ENCODE results near the gene TGFBR2. TPM values are rescaled to one million over a fixed set of nuclear protein-coding genes. Genes with fewer than 3 reads are reported as not detected.
A peak's percentile ranks its signal among the peaks of the same experiment; 100 is the strongest.

Gene TGFBR2
- total RNA-seq, 1 experiment from 2014 or later = 22.5 TPM

DNA sequence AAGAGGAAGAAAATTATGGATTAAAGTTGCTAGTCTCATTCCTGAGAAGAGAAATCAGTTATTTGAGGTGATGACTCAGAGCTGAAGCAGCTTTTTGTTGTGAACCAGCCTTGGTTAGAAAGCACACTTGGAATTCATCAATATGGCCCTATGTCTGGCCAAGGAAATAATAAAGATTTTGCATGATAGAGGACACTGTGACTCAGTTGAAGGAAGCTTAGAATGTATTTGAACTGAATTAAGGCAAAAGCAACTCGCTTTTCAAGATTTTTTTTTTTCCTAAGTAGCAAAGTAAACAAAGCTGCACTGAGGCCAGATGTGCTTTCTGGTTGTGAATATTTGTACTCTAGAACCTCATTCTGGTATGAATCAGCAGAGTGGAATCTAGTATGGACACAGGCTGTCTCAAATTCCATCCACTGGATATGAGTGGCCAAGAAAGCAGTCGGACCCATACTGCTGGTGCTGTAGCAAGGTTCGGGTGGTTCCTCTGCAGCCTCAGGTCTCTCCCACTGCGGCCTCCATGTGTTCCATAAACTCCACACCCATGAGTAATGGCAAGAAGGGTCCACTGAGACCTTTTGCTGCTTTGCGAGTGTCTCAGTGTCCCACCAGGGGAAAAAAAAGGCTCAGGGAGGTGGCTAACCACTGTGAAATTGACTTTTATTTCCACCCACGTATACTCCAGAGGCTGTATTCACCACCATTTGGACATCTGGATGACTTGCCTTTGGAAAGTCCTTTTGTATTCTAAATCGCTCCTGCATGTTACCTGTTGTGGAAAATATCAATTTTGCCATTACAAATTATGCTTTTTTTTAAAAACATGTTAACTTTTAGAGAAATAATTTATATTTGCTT, 53.1 kb downstream of the TGFBR2 start:
- Histone ChIP-seq H3K4me1 (ENCODE audit: control insufficient read depth in 1 of 2, insufficient read depth in 2 of 2, low read length in 2 of 2) (peaks cover 80 to 85% of the 10 kb centered on the region in 2 experiments), H3K9me3 (ENCODE audit: control insufficient read depth in 1 of 2, insufficient read depth in 1 of 2, low read depth in 1 of 2, low read length in 2 of 2) (no peaks in the 10 kb centered on the region), H3K27ac (ENCODE audit: low read depth, low read length) (peak overlapping the region; percentile 99), H3K79me2 (ENCODE audit: insufficient read depth, low read length) (peaks cover 88% of the 10 kb centered on the region), H3K4me3 (replicated peaks in 1 of 2; ENCODE audit: low read depth in 1 of 2, low read length in 2 of 2) (peak overlapping the region; percentile 20 to 52), H4K20me1 (ENCODE audit: insufficient read depth) (no peaks in the 10 kb centered on the region; the same call in none of the 2 replicates), H3K27me3 (ENCODE audit: insufficient read depth, low read length) (no peaks in the 10 kb centered on the region), H3K4me2 (ENCODE audit: low read length) (peak overlapping the region; percentile 85), H3K9me2 (ENCODE audit: insufficient read depth) (no peaks in the 10 kb centered on the region), H3K36me3 (ENCODE audit: control insufficient read depth in 1 of 2, insufficient read depth in 2 of 2, low read length in 2 of 2) (peaks cover 11 to 52% of the 10 kb centered on the region in 2 experiments; a peak in 3 of 4 replicates), H3K9ac (ENCODE audit: low read length) (peak overlapping the region; percentile 56), H2AFZ (ENCODE audit: low read depth, low read length, poor library complexity, severe bottlenecking) (no peak overlapping the region)
- intact Hi-C loops (cut with micrococcal nuclease) = loop anchor here (5.0 kb wide), 1 partner anchor 52 kb away; the partner anchor contains the start of gene TGFBR2
- BruUV-seq (replicated peaks) = no TSS peak
- ChIA-PET RAD21 (ENCODE audit: low non-redundant PET in 1 of 2, low total read pairs in 2 of 2, uncharacterized antibody in 2 of 2, unreplicated experiment in 2 of 2) (interaction anchor here in 1 of 2 experiments (0.9 kb wide), 1 partner anchor 334 kb away, joined by 5 read pairs; no protein-coding TSS in a partner anchor), CTCF (interaction anchor here (1.2 kb wide), 1 partner anchor 30 kb away, joined by 3 read pairs; no protein-coding TSS in a partner anchor), POLR2A (interaction anchor here (1.2 kb wide), 1 partner anchor 29 kb away, joined by 3 read pairs; no protein-coding TSS in a partner anchor)
- DNase-seq (ENCODE audit: low read depth, low spot score) = peak; percentile 84
- peak; percentile 83 for ATAC-seq
- TF ChIP-seq CTCF (IDR thresholded peaks at IDR 0.05 in 2 of 3, conservative IDR thresholded peaks at IDR 0.05 in 1 of 3; ENCODE audit: borderline replicate concordance in 1 of 3, insufficient read depth in 1 of 3, low read depth in 2 of 3, low read length in 2 of 3) = no peak
- no peak for TF ChIP-seq YY1 (IDR thresholded peaks at IDR 0.05; ENCODE audit: extremely low read depth, insufficient replicate concordance, low read depth, low read length)
- TF ChIP-seq FOSL1 (IDR thresholded peaks at IDR 0.05; ENCODE audit: low read depth) = peak; percentile 91
- TF ChIP-seq POLR2AphosphoS5 (IDR thresholded peaks at IDR 0.05; ENCODE audit: low read depth, low read length) = peak; percentile 43
- peak; percentile 76; the same call in 1 of the 2 replicates for TF ChIP-seq SIN3A (IDR thresholded peaks at IDR 0.05; ENCODE audit: low read depth)
- TF ChIP-seq, protein P1, sequence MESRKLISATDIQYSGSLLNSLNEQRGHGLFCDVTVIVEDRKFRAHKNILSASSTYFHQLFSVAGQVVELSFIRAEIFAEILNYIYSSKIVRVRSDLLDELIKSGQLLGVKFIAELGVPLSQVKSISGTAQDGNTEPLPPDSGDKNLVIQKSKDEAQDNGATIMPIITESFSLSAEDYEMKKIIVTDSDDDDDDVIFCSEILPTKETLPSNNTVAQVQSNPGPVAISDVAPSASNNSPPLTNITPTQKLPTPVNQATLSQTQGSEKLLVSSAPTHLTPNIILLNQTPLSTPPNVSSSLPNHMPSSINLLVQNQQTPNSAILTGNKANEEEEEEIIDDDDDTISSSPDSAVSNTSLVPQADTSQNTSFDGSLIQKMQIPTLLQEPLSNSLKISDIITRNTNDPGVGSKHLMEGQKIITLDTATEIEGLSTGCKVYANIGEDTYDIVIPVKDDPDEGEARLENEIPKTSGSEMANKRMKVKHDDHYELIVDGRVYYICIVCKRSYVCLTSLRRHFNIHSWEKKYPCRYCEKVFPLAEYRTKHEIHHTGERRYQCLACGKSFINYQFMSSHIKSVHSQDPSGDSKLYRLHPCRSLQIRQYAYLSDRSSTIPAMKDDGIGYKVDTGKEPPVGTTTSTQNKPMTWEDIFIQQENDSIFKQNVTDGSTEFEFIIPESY (IDR thresholded peaks at IDR 0.05; ENCODE audit: extremely low read depth, insufficient replicate concordance, low read length) = no peak
- TF ChIP-seq, protein P2, sequence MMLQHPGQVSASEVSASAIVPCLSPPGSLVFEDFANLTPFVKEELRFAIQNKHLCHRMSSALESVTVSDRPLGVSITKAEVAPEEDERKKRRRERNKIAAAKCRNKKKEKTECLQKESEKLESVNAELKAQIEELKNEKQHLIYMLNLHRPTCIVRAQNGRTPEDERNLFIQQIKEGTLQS (IDR thresholded peaks at IDR 0.05) = 0 out of 2 replicates have a peak, but pooled peaks have one; percentile 13
- TF ChIP-seq MAX (IDR thresholded peaks at IDR 0.05) = peak; percentile 73
- TF ChIP-seq RAD21 (IDR thresholded peaks at IDR 0.05; ENCODE audit: low read depth) = peak; percentile 22
- TF ChIP-seq SRF (IDR thresholded peaks at IDR 0.05; ENCODE audit: low read depth) = peak; percentile 61; the same call in 1 of the 2 replicates
- no peak for TF ChIP-seq ZNF274 (IDR thresholded peaks at IDR 0.05; ENCODE audit: low read depth, low read length)
- peak; percentile 81 for TF ChIP-seq TCF7L2 (IDR thresholded peaks at IDR 0.05; ENCODE audit: borderline replicate concordance, extremely low read depth, insufficient read depth, insufficient read length)
- TF ChIP-seq, protein P3, sequence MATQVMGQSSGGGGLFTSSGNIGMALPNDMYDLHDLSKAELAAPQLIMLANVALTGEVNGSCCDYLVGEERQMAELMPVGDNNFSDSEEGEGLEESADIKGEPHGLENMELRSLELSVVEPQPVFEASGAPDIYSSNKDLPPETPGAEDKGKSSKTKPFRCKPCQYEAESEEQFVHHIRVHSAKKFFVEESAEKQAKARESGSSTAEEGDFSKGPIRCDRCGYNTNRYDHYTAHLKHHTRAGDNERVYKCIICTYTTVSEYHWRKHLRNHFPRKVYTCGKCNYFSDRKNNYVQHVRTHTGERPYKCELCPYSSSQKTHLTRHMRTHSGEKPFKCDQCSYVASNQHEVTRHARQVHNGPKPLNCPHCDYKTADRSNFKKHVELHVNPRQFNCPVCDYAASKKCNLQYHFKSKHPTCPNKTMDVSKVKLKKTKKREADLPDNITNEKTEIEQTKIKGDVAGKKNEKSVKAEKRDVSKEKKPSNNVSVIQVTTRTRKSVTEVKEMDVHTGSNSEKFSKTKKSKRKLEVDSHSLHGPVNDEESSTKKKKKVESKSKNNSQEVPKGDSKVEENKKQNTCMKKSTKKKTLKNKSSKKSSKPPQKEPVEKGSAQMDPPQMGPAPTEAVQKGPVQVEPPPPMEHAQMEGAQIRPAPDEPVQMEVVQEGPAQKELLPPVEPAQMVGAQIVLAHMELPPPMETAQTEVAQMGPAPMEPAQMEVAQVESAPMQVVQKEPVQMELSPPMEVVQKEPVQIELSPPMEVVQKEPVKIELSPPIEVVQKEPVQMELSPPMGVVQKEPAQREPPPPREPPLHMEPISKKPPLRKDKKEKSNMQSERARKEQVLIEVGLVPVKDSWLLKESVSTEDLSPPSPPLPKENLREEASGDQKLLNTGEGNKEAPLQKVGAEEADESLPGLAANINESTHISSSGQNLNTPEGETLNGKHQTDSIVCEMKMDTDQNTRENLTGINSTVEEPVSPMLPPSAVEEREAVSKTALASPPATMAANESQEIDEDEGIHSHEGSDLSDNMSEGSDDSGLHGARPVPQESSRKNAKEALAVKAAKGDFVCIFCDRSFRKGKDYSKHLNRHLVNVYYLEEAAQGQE (IDR thresholded peaks at IDR 0.05; ENCODE audit: low read depth) = no peak
- TF ChIP-seq JUND (IDR thresholded peaks at IDR 0.05) = peak; percentile 93
- no peak; the same call in none of the 2 replicates for TF ChIP-seq CEBPB (IDR thresholded peaks at IDR 0.05; ENCODE audit: low read depth)
- TF ChIP-seq SP1 (IDR thresholded peaks at IDR 0.05; ENCODE audit: low read depth) = peak; percentile 82
